NK-92 treated with Interleukin-12 subunit alpha and Interleukin-12 subunit beta, amount 100 ng/mL, for 24 hours (cell line): ENCODE data around the gene PKD1.

Experiments used
- DNase-seq: peaks from one replicate; lab custom pipeline; 2025; lab: John Stamatoyannopoulos, UW

The PKD1 gene

DNA sequence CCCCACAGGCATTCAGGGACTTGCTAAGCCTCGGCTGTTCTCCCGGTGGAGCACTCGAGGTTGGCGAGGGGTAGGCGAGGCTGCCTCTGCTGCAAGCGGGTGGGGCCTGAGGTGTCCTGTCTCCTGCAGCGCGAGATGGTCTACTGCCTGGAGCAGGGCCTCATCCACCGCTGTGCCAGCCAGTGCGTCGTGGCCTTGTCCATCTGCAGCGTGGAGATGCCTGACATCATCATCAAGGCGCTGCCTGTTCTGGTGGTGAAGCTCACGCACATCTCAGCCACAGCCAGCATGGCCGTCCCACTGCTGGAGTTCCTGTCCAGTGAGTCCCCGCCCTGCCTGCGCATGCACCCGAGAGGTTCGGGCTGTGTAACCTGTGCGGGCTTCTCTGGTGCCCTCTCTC, 61.6 kb downstream of the PKD1 start:
- no peak for DNase-seq

DNA sequence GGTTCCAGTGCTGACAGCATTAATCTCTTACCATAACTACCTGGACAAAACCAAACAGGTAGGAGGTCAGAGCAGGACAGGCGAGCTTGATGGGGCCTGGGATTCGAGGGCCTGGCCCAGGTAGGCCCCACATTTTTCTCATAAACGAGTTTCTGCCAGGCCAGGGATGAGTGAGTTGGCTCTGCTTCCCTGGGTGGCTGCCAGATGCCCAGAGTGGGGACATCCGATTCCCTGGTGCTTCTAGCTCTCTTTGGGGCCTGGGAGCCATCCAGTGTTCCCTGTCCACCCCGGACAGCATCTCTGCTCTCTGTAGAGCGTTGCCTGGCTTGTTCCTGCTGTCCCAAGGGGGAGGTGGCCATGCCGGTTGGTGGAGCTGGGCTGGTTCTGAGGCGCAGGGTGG, 62.8 kb downstream of the PKD1 start:
- DNase-seq, result no peak

DNA sequence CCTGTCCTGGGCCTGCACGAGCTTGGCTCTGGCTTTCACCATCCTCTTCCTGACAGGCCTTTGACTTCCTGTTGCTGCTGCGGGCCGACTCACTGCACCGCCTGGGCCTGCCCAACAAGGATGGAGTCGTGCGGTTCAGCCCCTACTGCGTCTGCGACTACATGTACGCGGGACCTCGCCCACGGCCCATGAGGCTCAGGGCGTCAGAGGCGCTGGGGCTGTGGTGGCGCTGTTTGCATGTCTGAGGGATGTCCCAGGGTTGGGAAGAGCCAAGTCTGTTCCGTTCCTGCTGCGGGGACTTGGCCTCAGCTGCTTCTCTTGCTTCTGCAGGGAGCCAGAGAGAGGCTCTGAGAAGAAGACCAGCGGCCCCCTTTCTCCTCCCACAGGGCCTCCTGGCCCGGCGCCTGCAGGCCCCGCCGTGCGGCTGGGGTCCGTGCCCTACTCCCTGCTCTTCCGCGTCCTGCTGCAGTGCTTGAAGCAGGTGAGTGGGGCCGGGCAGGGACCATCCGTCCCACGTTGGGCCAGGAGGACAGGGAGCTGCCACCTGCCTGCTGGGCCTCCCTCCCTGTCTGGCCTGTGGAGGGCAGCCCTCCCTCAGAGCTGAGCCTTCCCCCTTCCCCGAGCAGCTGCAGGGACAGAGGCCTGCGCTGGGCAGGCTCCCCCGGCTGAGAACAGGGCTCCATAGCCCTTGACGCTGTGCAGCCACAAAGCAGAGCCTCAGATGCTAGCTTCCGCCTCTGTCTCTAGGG, 64.1 kb downstream of the PKD1 start:
- DNase-seq, result no peak

DNA sequence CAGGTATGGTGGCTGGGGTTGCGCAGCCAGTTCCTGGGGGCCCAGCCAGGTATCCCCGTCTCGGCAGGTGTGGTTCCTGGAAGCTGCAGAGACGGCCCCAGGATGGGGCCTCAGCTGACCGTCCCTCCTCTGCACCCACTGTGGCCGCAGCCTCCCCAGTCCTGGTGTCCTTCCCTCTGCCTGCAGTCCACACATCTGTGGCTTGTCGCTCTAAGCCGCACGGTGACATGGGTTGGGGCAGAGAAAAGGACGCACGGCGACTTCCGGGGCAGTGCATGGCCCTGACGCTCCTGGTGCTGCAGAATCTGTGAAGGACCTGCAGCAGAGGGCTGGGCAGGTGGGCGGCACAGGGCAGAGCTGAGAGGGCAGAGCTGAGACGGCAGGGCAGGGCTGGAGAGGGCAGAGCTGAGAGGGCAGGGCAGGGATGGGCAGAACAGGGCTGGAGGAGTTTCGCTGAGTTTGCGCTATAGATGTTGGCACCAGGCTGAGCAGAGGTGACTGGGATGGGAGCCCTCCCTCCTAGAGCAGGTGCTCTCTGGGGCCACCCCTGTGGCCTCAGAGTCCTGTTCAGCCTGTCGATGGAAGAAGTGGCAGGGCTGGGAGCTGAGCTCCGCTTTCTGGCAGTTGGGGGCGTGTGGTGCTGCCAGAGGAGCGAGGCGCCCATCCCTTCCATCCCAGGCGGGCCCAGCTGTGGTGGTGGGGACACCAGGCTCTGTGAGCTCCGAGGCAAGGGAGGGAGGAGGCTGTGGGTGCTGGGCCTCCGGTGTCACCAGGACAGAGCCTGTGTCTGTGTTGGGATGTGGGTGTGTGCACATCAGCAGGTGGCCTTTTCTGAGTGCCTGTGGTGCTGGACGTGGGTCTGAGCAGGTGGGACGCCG, 64.9 kb downstream of the PKD1 start:
- DNase-seq, result no peak

DNA sequence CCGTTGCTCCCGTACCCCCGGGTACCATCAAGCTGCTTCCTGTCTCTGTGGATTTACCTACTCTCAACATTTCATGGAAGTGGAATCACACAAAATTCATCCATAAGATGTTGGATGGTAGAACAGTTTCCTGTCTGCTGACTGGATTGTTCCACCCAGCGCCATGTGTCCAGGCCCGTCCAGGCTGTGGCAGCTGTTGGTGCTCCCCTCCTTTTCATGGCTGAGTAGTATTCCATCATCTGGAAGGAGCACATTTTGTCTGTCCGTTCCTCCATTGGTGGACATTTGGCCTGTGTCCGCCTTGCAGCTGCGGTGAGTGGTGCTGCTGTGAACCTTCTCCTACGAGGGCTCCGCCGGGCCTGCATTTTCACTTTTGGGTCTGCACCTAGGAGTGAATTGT, 69.6 kb downstream of the PKD1 start:
- no peak for DNase-seq

DNA sequence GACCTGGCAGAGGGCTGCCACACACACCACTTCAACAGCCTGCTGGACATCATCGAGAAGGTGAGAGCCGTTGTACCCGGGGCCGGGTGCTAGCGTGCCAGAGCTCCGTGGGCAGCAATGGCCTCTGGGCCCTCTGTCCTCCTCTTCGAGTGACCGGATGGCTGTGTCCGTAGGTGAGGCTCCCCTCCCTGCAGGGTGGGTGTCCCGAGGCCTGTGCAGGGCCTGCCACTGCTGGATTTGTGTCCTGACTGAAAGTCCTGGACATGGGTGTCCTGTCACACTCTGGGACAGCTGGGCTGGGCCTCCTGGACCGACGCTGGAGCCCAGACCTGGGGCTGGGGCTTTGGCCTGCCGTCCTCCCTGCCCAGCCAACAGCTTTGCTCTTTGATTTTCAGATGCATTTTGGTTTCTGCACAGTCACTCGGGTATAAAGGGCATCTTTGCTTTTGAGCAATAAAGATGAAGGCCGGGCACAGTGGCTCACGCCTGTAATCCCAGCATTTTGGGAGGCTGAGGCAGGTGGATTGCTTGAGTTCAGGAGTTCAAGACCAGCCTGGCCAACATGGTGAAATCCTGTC, 71.2 kb downstream of the PKD1 start:
- DNase-seq, result no peak

DNA sequence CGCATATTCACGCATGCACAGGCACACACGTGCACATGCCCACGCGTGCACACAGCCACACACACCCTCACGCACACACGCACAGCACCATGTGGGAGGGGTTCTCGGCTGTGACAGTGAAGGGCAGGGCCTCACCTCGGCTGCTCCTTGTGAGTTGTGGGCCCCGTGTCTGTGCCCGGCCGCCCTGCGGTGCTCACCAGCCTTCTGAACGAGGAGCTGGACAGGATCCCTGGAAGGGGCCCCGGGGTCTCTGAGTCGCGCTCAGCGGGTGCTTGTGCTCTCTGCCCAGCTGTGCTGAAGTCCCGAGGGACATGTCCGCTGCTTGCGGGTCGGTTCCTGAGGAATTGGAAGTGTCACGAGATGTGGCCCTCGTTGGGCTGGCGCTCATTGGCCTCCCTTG, 71.8 kb downstream of the PKD1 start:
- no peak for DNase-seq

DNA sequence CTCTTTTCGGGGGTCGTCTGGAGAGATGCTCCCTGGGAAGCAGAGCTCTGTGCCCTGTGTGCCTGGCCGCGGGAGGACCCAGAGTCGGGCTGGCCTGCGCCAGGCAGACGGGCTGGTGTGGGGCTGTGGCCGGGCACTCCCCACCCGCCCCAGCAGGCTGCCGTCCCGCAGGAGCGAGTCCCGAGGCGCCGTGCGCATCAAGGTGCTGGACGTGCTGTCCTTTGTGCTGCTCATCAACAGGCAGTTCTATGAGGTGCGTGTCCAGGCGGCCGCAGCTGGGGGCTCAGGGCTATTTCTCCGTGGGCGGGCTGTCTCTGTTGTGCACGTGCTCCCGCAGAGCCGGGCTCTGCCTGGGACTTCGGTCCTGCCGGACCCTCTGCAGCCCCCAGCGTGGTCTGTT, 72.9 kb downstream of the PKD1 start:
- DNase-seq, result no peak

DNA sequence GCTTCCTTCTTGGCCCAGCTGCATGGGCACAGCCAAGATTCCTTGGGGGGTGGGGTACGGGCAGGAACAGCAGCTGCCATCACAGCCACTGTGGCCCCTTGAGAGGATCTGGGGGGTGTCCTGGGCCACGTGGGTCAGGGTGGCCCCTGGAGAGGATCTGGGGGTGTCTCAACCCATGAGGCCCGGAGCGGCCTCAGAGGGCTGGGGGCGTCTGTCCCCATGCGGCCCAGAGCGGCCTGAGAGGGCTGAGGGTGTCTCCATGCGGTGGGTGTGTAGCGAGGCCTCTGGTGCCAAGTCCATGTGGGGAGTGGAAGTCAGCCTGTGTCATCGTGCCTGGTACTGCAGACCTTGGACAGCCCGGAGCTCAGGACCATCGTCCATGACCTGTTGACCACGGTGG, 74.2 kb downstream of the PKD1 start:
- DNase-seq, result no peak

DNA sequence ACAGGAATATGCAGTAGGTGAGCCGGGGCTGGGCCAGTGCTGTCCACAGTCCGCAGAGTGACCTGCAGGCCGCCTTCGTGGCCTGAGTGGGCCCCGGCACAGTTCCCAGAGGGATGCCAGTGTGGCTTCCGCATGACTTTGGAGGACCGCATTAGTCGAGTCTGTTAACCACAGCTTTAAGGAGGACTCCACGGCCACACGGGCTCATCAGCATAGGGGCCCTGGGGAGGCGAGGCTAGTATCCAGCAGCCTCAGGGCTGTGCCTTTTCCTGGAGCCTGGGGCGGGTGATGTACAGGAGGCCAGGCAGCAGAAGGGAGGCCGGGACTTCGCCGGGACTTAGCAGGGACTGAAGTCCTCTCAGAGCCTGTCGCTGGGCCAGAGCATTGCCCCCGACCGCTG, 74.7 kb downstream of the PKD1 start:
- no peak for DNase-seq

DNA sequence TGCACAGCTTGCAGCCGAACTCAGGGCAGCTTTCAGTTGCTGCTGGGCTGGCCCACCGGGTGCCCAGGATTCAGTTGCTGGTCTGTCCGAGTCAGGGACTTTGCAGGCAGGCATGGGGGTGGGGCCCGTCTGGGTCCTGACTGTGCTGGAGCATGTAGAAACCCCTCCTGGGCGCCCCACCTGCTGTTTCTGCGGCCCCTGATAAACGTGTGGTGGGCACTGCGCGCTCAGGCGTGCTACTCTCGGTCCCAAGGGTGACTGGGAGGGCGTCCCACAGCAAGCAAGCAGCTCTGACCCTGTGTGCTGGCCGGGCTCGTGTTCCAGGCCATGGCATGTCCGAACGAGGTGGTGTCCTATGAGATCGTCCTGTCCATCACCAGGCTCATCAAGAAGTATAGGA, 75.4 kb downstream of the PKD1 start:
- no peak for DNase-seq

DNA sequence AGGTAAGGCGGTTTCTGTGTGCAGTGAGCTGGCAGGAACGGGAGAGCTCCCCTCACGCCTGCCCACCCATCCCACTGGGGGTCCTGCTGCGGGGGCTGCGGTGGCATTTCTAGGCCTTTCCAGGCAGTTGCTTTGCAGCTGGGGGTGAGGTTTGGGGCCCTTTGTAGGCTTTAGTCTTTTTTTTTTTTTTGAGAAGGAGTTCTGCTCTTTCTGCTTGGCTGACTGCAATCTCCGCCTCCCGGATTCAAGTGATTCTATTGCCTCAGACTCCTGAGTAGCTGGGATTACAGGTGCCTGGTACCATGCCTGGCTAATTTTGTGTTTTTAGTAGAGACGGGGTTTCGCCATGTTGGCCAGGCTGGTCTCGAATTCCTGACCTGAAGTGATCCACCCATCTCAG, 76.8 kb downstream of the PKD1 start:
- DNase-seq, result no peak

DNA sequence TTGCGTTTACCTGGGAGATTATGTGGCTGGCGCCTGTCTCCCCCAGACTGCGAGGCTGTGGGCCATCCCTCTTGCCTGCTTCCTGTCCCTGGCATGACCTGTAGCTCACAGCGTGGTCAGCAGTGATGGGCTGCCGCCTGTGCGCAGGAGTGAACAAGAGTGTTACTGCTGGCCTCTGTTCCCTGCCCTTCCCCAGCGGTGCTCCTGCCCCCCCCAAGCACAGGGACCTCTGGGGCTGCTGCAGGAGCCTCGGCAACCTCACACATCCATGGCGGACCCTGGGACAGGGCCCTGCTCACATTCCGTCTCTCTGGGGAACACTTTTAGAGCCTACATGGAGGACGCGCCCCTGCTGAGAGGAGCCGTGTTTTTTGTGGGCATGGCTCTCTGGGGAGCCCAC, 77.3 kb downstream of the PKD1 start:
- no peak for DNase-seq

DNA sequence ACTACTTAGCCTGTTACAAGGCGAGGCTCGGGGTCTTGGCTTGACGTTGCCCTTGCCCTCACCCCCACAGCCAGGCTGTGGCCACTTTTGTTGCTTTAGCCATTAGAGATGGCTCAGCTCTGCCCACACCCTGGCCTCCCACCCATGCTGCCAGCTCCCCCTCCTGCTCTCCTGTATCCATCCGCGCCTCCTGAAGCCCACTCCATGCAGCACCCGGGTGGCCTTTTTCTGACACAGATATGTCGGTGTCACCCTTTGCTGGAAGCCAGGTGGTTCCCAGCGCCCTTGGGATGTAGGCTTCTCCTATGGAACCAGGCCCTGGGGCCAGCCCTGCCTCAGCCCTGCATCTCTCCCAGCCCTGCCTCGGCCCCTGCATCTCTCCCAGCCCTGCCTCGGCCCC, 78.3 kb downstream of the PKD1 start:
- DNase-seq, result no peak

DNA sequence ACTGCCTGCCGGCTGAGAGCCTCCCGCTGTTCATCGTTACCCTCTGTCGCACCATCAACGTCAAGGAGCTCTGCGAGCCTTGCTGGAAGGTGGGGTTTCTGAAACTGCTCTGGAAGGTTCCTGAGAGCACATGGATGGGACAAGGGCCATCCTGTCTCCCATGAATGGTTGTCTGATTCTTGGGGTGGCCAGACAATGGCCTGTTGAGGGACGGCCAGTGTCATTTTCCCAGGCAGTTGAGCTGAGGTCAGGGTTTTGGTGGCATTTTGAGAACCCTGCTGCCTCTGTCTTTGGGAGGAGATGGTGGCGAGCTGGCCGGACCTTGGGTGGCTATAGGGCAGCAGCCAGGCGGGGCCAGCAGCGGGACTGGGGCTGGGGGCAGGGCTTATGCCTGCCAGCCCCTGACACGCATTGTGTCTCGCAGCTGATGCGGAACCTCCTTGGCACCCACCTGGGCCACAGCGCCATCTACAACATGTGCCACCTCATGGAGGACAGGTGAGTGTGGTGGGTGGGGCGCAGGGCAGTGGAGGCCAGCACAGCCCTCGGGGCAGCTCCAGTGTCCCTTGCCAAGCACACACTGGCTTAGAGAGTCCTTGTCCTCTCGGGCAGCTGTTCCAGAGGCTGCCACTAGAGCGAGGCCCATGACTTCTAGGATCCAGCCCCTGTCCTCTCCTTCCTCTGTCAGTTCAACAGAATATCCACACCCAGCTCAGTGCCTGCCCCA, 78.9 kb downstream of the PKD1 start:
- DNase-seq, result no peak

DNA sequence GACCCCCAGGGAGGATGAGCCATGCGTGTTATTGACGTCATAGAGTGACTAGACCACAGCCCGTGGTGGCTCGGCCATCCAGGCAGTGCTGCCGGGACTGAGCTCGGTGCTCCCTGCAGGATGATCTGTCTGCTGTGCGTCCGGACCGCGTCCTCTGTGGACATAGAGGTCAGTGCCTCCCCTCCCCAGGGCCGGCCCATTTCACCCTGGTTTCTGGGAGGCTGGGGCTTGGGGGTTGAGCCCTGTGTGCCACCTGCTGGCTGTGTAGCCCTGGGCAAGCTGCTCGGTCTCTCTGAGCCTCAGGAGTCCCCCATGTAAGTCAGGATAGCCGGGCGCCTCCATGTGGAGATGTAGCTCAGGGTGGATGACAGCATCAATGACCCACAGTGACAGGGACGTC, 79.6 kb downstream of the PKD1 start:
- no peak for DNase-seq

DNA sequence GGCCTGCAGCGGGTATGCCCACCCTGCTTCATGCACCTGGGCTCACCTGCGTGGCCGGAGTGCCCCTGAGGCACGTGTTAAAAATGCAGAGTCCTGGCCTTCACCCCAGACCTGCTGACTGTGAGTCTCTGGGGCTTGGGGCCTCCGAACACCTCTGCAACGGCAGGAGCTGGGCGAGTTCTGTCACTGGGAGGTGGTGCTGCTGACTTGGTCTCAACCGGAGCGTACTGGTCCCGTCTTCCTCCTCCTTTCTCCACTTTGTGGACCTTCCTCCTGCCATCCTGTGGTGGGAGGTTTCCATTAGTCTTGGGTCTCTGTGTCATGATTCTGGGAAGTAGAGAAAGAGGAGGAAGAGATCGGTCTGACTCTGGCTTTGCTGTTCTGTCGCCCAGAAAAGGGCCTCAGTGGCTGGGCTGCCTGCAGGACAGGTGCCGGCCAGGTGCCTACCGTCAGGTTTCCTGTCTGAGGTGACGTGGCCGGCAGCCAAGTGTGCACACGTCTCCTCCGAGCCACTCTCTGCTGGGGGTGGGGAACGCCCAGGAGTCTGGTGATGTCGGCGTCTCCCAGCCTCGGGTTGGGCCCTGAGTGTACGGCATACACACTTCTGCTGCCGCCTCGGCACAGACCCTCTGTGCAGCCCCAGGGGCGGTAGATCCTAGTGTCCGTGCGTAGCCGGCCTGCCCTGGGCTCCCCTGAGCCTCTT, 81.0 kb downstream of the PKD1 start:
- no peak for DNase-seq

DNA sequence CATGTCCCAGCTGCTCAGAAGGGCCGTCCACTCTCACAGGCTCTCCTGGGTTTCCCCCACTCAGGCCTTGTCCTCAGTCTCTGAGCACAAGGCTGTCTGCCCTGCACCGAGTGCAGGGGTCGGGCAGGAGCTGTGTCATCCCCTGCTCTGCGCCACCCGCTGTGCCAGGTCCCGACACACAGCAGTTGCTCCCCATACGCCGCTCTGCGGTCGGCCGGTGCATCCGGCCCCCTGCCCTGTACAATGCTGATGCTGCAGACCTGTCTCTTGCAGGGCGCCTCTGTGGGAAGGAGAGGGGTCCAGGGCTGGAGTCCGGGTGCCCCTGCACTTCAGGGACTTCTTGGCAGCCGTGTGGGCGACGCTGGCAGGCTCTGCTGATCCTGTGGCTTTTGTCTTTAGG, 81.8 kb downstream of the PKD1 start:
- no peak for DNase-seq

DNA sequence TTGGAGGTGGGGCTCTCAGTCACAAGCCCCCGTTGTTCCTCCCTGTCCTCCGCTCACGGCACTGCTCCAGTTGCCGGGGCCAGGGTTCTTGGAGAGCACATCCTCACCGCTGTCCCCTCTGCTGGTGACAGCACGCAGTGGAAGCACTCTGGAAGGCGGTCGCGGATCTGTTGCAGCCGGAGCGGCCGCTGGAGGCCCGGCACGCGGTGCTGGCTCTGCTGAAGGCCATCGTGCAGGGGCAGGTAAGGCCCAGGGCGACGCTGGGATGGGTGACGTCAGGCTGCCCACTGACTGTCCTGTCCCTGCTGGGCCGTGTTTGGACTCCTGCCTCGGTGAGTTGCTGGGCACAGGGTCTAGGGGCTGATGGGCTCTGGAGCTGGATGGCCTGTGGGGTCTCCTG, 82.5 kb downstream of the PKD1 start:
- DNase-seq, result no peak

DNA sequence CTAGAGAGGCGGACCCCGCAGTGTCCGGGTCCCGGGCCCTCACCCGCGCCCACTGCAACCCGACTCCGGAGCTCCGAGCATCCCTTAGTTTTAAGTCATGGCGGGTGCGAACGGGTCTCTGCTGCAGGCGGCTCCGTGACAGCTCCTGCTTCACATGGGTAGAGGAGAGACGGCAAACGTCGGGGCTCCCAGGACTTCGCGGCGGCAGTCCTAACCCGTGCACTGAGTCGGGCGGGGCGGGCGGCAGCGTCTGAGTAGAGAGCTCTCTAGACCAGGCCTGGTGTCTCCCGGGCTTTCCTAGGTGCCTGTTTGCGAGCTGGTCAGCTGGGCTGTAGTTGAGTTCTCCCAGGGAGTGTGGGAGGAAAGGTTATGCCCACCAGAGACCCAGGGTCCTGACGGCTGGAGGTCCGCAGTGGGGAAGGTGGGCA, 87.6 kb downstream of the PKD1 start:
- no peak for DNase-seq

DNA sequence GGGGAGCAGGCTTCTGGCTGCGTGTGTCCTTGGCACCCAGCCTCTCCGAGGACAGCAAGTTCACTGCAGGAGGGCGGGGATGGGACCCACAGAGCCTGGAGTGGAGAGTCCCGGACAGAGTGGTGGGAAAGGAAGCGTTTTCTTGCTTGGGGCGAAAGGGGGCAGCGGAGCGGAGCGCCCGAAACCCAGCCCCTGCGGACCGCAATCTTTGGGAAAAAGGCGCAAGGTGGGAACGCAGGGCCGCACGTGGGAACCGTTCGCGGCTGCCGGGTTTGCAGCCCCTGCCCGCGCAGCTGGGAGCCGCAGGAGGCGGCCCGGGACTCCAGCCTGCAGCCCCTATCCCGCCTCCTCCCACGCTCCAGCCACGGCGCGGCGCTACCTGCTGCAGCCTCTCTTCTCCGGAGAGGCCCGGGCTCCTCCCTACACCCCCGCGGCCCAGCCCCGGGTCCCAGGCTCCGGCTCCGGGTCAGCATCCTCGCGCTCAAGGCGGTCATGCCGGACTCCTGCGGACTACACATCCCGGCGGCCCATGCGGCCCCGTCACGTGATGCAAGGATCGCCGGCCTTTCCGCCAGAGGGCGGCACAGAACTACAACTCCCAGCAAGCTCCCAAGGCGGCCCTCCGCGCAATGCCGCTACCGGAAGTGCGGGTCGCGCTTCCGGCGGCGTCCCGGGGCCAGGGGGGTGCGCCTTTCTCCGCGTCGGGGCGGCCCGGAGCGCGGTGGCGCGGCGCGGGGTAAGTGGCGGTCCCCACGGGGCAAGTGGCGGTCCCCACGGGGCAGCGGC, 88.2 kb downstream of the PKD1 start, which contains the start of the genes NTHL1 and TSC2:
Gene NTHL1 (minus strand): TSS at position 505 of the 786 bp plus-strand sequence. CDS start 11 bp downstream, at position 494.
Gene TSC2 (plus strand): TSS at position 656 of the 786 bp plus-strand sequence. CDS start 631 bp downstream, outside the sequence.
- peak; percentile 93 for DNase-seq
